Adipose tissue (tissue), 3 donors: ENCODE results near the gene GABRG3. TPM values are rescaled to one million over a fixed set of nuclear protein-coding genes. Genes with fewer than 3 reads are reported as not detected.

Experiments
- H3K27ac ChIP-seq: one replicate; pipeline ENCODE4 v1.5.1; 2013; ENCODE audit warnings: low read depth, low read length
- WGBS, 3 donors: extraction: QIAGEN DNeasy Blood & Tissue Kit; methylation state at CpG; one replicate each; pipeline ENCODE4 v1.1.7; 2013; 5-methylcytosine and 5-hydroxymethylcytosine counted together
- polyA plus RNA-seq, 3 donors: library from polyadenylated mRNA; stranded (reverse); fragments of 200-250 nt; gene quantifications; one replicate each; pipeline ENCODE4 v1.2.3, GENCODE V29; 2013
- donor health status: healthy with polysubstance abuse.
- donor health status: Bipolar disorder and iron deficiency.
- donor health status: healthy.

Gene GABRG3
- polyA plus RNA-seq, 3 donors, result not detected

DNA sequence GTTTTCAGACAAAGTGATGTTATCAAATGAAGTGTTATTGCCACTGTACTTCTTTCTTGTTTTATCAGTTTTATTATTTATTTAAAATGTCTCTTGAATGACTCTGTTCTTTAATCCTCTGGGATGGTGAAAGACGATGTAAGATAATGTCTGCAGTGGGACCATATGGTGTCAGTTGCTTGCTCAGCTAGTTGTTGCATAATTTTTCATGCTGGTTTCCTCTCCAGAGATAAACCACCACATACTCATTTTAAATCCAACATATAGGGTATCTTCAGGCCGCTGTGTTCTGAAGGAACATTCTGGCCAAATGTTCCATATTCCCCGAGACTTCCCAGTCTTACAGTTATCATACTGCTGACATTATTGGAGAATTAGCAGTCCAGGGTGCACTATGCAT, 75.9 kb downstream of the GABRG3 start:
- WGBS, 3 donors, result 61 to 72% (median 71%) methylated on average over 3 of the region's 3 CpGs
- H3K27ac ChIP-seq, result no peak overlapping the region

GRCh38 chr15:27050163-27050562, 79.2 kb downstream of the GABRG3 start:
- 33 to 49% (median 49%) methylated on average over 4 of the region's 4 CpGs for WGBS, 3 donors

DNA sequence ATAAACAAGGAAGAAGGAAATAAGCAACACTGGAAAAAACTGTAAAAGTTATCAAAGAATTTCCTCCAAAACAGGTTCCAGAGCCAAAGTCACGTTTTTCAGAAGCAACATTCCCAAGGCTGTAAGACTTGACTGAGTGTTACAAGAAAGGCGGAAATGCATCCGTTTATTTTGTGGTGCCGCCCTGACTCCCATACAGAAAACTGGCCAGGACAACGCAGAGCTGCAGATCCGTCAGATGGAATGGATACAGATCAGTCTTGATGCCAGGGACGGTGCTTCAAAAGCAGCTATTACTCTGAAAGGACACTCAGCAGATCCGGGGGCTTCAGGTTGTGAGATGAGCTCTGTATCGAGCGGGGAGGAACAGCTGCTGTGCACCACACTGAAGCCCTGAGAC, 83.4 kb downstream of the GABRG3 start:
- whole genome bisulfite sequencing, 3 donors, result 56 to 65% (median 58%) methylated on average over 10 of the region's 10 CpGs
- no peak overlapping the region for H3K27ac ChIP-seq

More at GRCh38 chr15:27050163-27050562, 79.2 kb downstream of the GABRG3 start:
- H3K27ac ChIP-seq, result no peak overlapping the region

- WGBS, 3 donors, result 74 to 83% (median 81%) methylated on average over 14 of the region's 14 CpGs
Observed at GRCh38 chr15:27057904-27058645, 87.1 kb downstream of the GABRG3 start.

GRCh38 chr15:27058939-27059338, 88.0 kb downstream of the GABRG3 start:
- no peak overlapping the region for H3K27ac ChIP-seq
- 53 to 59% (median 54%) methylated on average over 2 of the region's 2 CpGs for WGBS, 3 donors

More at GRCh38 chr15:27057904-27058645, 87.1 kb downstream of the GABRG3 start:
- H3K27ac ChIP-seq, result no peak overlapping the region

GRCh38 chr15:27059610-27060202, 88.7 kb downstream of the GABRG3 start:
- WGBS, 3 donors, result 8 to 11% (median 9%) methylated on average over 3 of the region's 3 CpGs

GRCh38 chr15:27061739-27062138, 90.8 kb downstream of the GABRG3 start:
- H3K27ac ChIP-seq, result no peak overlapping the region
- WGBS, 3 donors, result 27 to 53% (median 51%) methylated on average over 6 of the region's 6 CpGs

More at GRCh38 chr15:27059610-27060202, 88.7 kb downstream of the GABRG3 start:
- H3K27ac ChIP-seq, result no peak overlapping the region

- 76 to 80% (median 80%) methylated on average over 9 of the region's 9 CpGs for WGBS, 3 donors
- H3K27ac ChIP-seq, result no peak overlapping the region
Observed at GRCh38 chr15:27062951-27063350, 92.0 kb downstream of the GABRG3 start.

DNA sequence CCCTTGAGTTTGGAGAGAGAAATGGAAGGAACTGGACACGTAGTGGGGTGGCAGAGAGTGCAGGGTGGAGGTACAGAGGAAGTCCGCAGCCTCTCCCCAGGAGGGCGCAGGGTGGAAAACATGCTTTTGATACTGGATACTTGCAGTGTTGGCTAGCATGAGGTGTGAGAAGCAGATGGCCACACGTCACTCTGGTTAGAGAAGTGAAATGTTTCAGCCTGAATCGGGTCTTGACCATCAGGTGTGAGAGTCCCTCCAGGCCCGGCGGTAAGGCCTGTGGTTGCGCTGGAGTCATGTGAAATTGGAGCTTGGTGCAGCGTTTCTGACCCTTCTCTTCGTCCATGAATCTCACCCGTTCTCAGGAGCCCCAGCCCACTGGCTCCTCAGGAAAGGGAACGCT, 93.1 kb downstream of the GABRG3 start:
- H3K27ac ChIP-seq, result no peak overlapping the region
- 87 to 91% (median 88%) methylated on average over 12 of the region's 12 CpGs for WGBS, 3 donors

DNA sequence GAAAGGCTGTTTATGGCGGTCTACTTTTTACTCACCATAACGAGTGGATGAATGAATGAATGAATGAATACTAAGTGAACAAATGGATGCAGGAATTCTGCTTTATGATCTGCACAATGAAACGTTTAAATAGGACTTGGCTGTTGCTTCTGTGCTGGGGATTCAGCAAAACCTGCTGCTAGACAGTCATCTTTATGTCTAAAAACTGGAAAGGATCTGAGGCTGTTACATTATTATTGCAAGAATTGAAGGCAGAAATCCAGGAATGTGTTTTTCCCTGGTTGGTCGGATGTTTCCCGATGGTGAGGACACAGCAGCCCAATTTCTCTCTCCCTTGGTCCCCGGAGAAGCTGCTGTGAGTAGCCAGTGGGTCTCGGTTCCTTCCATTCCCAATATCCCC, 94.2 kb downstream of the GABRG3 start:
- 63 to 77% (median 66%) methylated on average over 7 of the region's 7 CpGs for WGBS, 3 donors
- no peak overlapping the region for H3K27ac ChIP-seq

GRCh38 chr15:27065785-27066184, 94.8 kb downstream of the GABRG3 start:
- H3K27ac ChIP-seq, result no peak overlapping the region
- 57 to 62% (median 60%) methylated on average over 4 of the region's 4 CpGs for WGBS, 3 donors

- WGBS, 3 donors, result 51 to 61% (median 58%) methylated on average over 2 of the region's 2 CpGs
- H3K27ac ChIP-seq, result no peak overlapping the region
Observed at GRCh38 chr15:27066446-27066845, 95.5 kb downstream of the GABRG3 start.

DNA sequence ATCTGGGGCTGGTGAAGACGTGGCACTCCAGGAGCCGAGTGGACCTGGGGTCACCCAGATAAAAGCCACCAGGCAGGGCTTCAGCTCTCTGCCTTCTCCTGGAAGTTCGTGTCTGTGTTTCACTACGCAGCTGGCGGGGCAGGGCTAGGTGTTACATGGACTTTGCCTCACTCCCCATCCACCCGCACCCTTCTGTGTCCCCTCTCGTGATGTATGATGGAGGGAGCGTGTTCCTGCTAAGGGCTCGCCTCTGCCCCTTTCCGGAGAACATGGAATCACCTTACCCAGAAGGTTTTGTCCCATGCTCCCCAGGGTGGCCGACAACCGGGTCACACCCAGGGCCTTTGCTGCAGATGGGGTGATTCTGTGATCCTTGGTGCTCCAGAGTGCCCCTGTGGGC, 96.2 kb downstream of the GABRG3 start:
- H3K27ac ChIP-seq, result no peak overlapping the region
- 77 to 94% (median 91%) methylated on average over 11 to 12 of the region's 12 CpGs for WGBS, 3 donors

DNA sequence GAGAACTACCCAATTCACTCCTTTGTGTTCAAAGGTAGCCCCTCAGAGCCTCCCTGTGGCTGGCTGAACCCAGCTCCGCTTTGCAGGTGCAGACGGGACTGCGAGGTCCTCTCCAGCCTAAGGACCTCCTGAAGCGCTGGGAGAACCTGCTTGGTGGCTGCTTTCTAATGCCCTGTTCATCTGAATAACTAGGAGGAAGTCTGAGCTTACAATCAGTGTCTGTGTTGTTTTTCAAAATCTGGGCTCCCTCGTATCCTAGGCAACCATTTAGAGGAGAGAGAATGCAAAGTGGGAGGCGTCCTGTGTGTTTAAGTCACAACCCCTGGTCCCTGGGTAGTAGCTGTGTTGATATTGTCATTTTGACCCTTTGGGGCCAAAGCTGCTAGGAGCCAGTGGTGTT, 99.9 kb downstream of the GABRG3 start:
- 40 to 72% (median 68%) methylated on average over 6 of the region's 6 CpGs for WGBS, 3 donors
- H3K27ac ChIP-seq, result no peak overlapping the region

DNA sequence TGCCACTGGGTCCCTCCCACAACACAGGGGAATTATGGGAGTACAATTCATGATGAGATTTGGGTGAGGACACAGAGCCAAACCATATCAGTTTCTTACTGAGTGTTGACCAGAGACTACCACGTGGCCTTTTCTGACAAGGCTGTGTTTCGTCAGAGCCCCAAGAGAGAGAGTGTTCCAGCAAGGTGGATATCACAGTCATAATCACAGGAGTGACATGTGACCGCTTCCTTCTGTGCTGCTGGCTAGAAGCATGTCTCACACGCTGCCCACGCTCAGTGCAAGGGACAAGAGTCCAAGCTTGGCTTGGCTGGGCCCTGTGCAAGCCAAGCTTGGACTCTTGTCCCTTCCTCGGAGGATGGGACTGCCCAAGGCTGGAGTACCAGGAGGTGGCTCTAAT, 103.2 kb downstream of the GABRG3 start:
- WGBS, 3 donors, result 72 to 87% (median 86%) methylated on average over 6 of the region's 6 CpGs
- H3K27ac ChIP-seq, result no peak overlapping the region

DNA sequence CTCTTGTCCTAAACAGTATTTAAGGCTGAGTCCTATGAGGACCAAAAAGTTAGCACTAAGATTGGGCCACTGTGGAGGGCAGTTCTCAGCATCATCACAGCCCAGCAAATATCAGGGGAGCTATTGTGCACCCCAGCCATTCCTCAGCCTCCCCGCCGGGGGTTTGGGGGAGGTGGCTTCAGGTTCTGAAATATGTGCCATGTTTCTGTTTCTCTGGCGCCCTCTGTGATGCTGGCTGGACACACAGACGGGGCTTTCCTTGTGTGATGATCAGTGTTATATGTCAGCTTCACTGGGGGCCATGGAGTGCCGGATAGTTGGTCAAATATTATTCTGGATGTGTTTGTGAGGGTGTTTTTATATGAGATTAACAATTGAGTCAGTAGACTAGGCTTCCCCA, 106.8 kb downstream of the GABRG3 start:
- H3K27ac ChIP-seq, result no peak overlapping the region
- 47 to 69% (median 55%) methylated on average over 5 of the region's 5 CpGs for WGBS, 3 donors

GRCh38 chr15:27081676-27082418, 110.9 kb downstream of the GABRG3 start:
- no peak overlapping the region for H3K27ac ChIP-seq
- 61 to 66% (median 62%) methylated on average over 10 of the region's 10 CpGs for WGBS, 3 donors

GRCh38 chr15:27082526-27082925, 111.5 kb downstream of the GABRG3 start:
- WGBS, 3 donors, result 17 to 49% (median 49%) methylated on average over 8 of the region's 8 CpGs
- no peak overlapping the region for H3K27ac ChIP-seq

- 73 to 87% (median 80%) methylated on average over 3 of the region's 3 CpGs for WGBS, 3 donors
- H3K27ac ChIP-seq, result no peak overlapping the region
Observed at GRCh38 chr15:27084844-27085243, 113.9 kb downstream of the GABRG3 start.
